ENCODE results near the gene KCNIP4. TPM values are rescaled to one million over a fixed set of nuclear protein-coding genes. Genes with fewer than 3 reads are reported as not detected.

Gene KCNIP4
- total and polyA plus RNA-seq, 2 of the 8 experiments (the other 6 are each of a cell fraction or from before 2014, with no cell fraction given): 0.06 TPM; not detected in 1

DNA sequence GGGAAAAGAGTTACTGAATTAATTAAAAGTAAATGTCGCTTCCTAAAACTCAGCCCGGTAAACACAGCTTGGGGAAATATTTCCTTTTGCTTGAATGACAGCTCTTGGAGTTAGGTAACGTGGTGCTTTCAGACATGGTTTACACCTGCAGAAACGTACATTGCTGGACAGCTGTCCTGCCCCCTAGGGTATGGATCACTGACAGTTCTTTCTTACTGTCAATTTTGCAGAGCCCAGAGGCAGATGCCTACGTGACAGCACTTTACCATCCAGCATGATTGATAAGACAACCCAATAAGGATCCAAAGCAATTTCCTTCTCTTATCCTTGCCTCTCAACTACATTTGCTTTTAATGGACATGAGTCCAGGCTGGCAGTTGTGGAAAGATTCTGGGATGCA, 913.8 kb downstream of the KCNIP4 start (continued):
- TF ChIP-seq CHD7 (IDR thresholded peaks at IDR 0.05; ENCODE audit: insufficient replicate concordance, low read length) (no peak), POLR2A (IDR thresholded peaks at IDR 0.05; ENCODE audit: control extremely low read depth in 1 of 2, low read depth in 2 of 2, low read length in 2 of 2) (no peak), SP2 (IDR thresholded peaks at IDR 0.05; ENCODE audit: low read length) (no peak), EGR1 (IDR thresholded peaks at IDR 0.05; ENCODE audit: borderline replicate concordance, low read depth, low read length) (no peak), CHD1 (IDR thresholded peaks at IDR 0.05; ENCODE audit: low read depth, low read length) (no peak), SIRT6 (IDR thresholded peaks at IDR 0.05; ENCODE audit: low read length) (no peak), CEBPB (IDR thresholded peaks at IDR 0.05; ENCODE audit: low read depth, low read length) (no peak)

Measured in H1 (cell line).